Activated T-cell treated with anti-CD3 and anti-CD28 coated beads, Interleukin-2, amount 50 U/mL, for 72 hours (primary cell): ENCODE data around the gene ADGRB3. TPM values are rescaled to one million over a fixed set of nuclear protein-coding genes. Genes with fewer than 3 reads are reported as not detected.

ENCODE experiments used
- ATAC-seq, 2 donors: fragments of 150-1000 bp; cut with Tn5 transposase; replicated peaks in 1 of 2; 2 replicates each; pipeline ENCODE4 v1.10.0; 2021; ENCODE audit warnings: moderate library complexity in 2 of 2, mild to moderate bottlenecking in 1 of 2
- DNase-seq, 2 donors: peaks; one replicate each; pipeline ENCODE4 v3.0.0; 2021 to 2022; ENCODE audit warnings: mixed read lengths in 1 of 2
- H3K27ac Mint-ChIP-seq: one replicate; pipeline ENCODE4 v1.8.0; 2022; ENCODE audit warnings: mild to moderate bottlenecking, moderate library complexity, mixed read lengths
- H3K27me3 Mint-ChIP-seq: one replicate; pipeline ENCODE4 v1.8.0; 2022; ENCODE audit warnings: low read depth, mixed read lengths
- H3K36me3 Mint-ChIP-seq, 2 donors: one replicate each; pipeline ENCODE4 v1.8.0; 2022; ENCODE audit warnings: mixed read lengths in 2 of 2, mild to moderate bottlenecking in 1 of 2; ENCODE audit not compliant: insufficient read depth in 2 of 2
- H3K4me1 Mint-ChIP-seq: one replicate; pipeline ENCODE4 v1.8.0; 2022; ENCODE audit warnings: low read depth, mixed read lengths
- H3K4me3 Mint-ChIP-seq, 2 donors: one replicate each; pipeline ENCODE4 v1.8.0; 2022; ENCODE audit warnings: mild to moderate bottlenecking in 2 of 2, mixed read lengths in 2 of 2, moderate library complexity in 2 of 2
- H3K9me3 Mint-ChIP-seq, 2 donors: one replicate each; pipeline ENCODE4 v1.8.0; 2022; ENCODE audit warnings: mixed read lengths in 2 of 2
- total RNA-seq, 2 donors: library from RNA; stranded (reverse); gene quantifications; one replicate each; pipeline ENCODE4 v1.2.3, GENCODE V29; 2022

The ADGRB3 gene
- total RNA-seq, 2 donors from 2014 or later = not detected

- ATAC-seq = no peak
- no peaks in the 10 kb centered on the region for H3K4me1 Mint-ChIP-seq
- no peak for DNase-seq
- no peaks in the 10 kb centered on the region for H3K36me3 Mint-ChIP-seq
- H3K9me3 Mint-ChIP-seq = peaks cover 6 to 12% of the 10 kb centered on the region in 2 donors
- H3K27ac Mint-ChIP-seq = no peak overlapping the region
- no peak overlapping the region for H3K4me3 Mint-ChIP-seq
- no peaks in the 10 kb centered on the region for H3K27me3 Mint-ChIP-seq
These were observed 500.8 kb downstream of the ADGRB3 start for GRCh38 chr6:69135927-69136326.

- no peak for ATAC-seq
- peaks cover 6 to 10% of the 10 kb centered on the region in 2 donors for H3K9me3 Mint-ChIP-seq
- H3K4me3 Mint-ChIP-seq = no peak overlapping the region
- no peaks in the 10 kb centered on the region for H3K36me3 Mint-ChIP-seq
- no peaks in the 10 kb centered on the region for H3K4me1 Mint-ChIP-seq
- no peaks in the 10 kb centered on the region for H3K27me3 Mint-ChIP-seq
- DNase-seq = no peak
- no peak overlapping the region for H3K27ac Mint-ChIP-seq
These were observed 503.1 kb downstream of the ADGRB3 start for GRCh38 chr6:69138148-69138547.

- DNase-seq (no peak), ATAC-seq (no peak)
- Mint-ChIP-seq H3K4me1 (no peaks in the 10 kb centered on the region), H3K9me3 (peaks cover 6 to 8% of the 10 kb centered on the region in 2 donors), H3K4me3 (no peak overlapping the region), H3K27me3 (no peaks in the 10 kb centered on the region), H3K27ac (no peak overlapping the region), H3K36me3 (no peaks in the 10 kb centered on the region)
These were observed 503.9 kb downstream of the ADGRB3 start for GRCh38 chr6:69138893-69139494.

GRCh38 chr6:69145062-69145461, 510.0 kb downstream of the ADGRB3 start:
- no peak for ATAC-seq
- no peaks in the 10 kb centered on the region for H3K4me1 Mint-ChIP-seq

GRCh38 chr6:69146385-69146784, 511.3 kb downstream of the ADGRB3 start:
- Mint-ChIP-seq H3K27me3 (no peaks in the 10 kb centered on the region), H3K36me3 (no peaks in the 10 kb centered on the region), H3K4me1 (no peaks in the 10 kb centered on the region), H3K27ac (no peak overlapping the region), H3K4me3 (no peak overlapping the region), H3K9me3 (peaks cover 0 to 4% of the 10 kb centered on the region in 2 donors)
- DNase-seq = no peak
- ATAC-seq = no peak

More at GRCh38 chr6:69145062-69145461, 510.0 kb downstream of the ADGRB3 start:
- Mint-ChIP-seq H3K27me3 (no peaks in the 10 kb centered on the region), H3K9me3 (peaks cover 2 to 8% of the 10 kb centered on the region in 2 donors), H3K36me3 (no peaks in the 10 kb centered on the region), H3K4me3 (no peak overlapping the region), H3K27ac (no peak overlapping the region)
- DNase-seq = no peak

- Mint-ChIP-seq H3K27ac (no peak overlapping the region), H3K36me3 (no peaks in the 10 kb centered on the region), H3K27me3 (no peaks in the 10 kb centered on the region), H3K4me3 (no peak overlapping the region), H3K4me1 (no peaks in the 10 kb centered on the region), H3K9me3 (peaks cover 0 to 3% of the 10 kb centered on the region in 2 donors)
- DNase-seq (no peak), ATAC-seq (no peak)
These were observed 520.4 kb downstream of the ADGRB3 start for GRCh38 chr6:69155467-69155866.

GRCh38 chr6:69162811-69163210, 527.7 kb downstream of the ADGRB3 start:
- H3K4me1 Mint-ChIP-seq = no peaks in the 10 kb centered on the region
- H3K27me3 Mint-ChIP-seq = no peaks in the 10 kb centered on the region
- no peaks in the 10 kb centered on the region for H3K36me3 Mint-ChIP-seq
- H3K4me3 Mint-ChIP-seq = no peak overlapping the region
- H3K27ac Mint-ChIP-seq = no peak overlapping the region
- ATAC-seq (no peak), DNase-seq (no peak)
- H3K9me3 Mint-ChIP-seq = peaks cover 3 to 4% of the 10 kb centered on the region in 2 donors

- Mint-ChIP-seq H3K9me3 (peaks cover 3 to 4% of the 10 kb centered on the region in 2 donors), H3K4me3 (no peak overlapping the region), H3K27me3 (no peaks in the 10 kb centered on the region), H3K27ac (no peak overlapping the region), H3K4me1 (no peaks in the 10 kb centered on the region), H3K36me3 (no peaks in the 10 kb centered on the region)
- no peak for DNase-seq
- ATAC-seq = no peak
These were observed 529.6 kb downstream of the ADGRB3 start for GRCh38 chr6:69164564-69165229.

GRCh38 chr6:69179681-69180080, 544.6 kb downstream of the ADGRB3 start:
- H3K36me3 Mint-ChIP-seq = no peaks in the 10 kb centered on the region
- no peak overlapping the region for H3K4me3 Mint-ChIP-seq
- DNase-seq = no peak
- no peaks in the 10 kb centered on the region for H3K27me3 Mint-ChIP-seq
- no peak overlapping the region for H3K27ac Mint-ChIP-seq
- ATAC-seq = no peak
- peaks cover 4 to 7% of the 10 kb centered on the region in 2 donors for H3K9me3 Mint-ChIP-seq
- H3K4me1 Mint-ChIP-seq = no peaks in the 10 kb centered on the region

GRCh38 chr6:69180361-69181067, 545.4 kb downstream of the ADGRB3 start:
- Mint-ChIP-seq H3K36me3 (no peaks in the 10 kb centered on the region), H3K4me3 (no peak overlapping the region), H3K4me1 (no peaks in the 10 kb centered on the region), H3K9me3 (peaks cover 4 to 7% of the 10 kb centered on the region in 2 donors), H3K27ac (no peak overlapping the region), H3K27me3 (no peaks in the 10 kb centered on the region)
- DNase-seq = no peak
- ATAC-seq = no peak

GRCh38 chr6:69181964-69182363, 546.9 kb downstream of the ADGRB3 start:
- H3K27ac Mint-ChIP-seq = no peak overlapping the region

GRCh38 chr6:69185276-69185675, 550.2 kb downstream of the ADGRB3 start:
- H3K4me3 Mint-ChIP-seq = no peak overlapping the region
- H3K9me3 Mint-ChIP-seq = peaks cover under 1 to 1% of the 10 kb centered on the region in 2 donors
- no peak overlapping the region for H3K27ac Mint-ChIP-seq
- no peaks in the 10 kb centered on the region for H3K4me1 Mint-ChIP-seq
- ATAC-seq = no peak
- no peaks in the 10 kb centered on the region for H3K27me3 Mint-ChIP-seq
- H3K36me3 Mint-ChIP-seq = no peaks in the 10 kb centered on the region
- no peak for DNase-seq

More at GRCh38 chr6:69181964-69182363, 546.9 kb downstream of the ADGRB3 start:
- no peak overlapping the region for H3K4me3 Mint-ChIP-seq
- DNase-seq (no peak), ATAC-seq (no peak)
- H3K4me1 Mint-ChIP-seq = no peaks in the 10 kb centered on the region
- no peaks in the 10 kb centered on the region for H3K36me3 Mint-ChIP-seq
- H3K9me3 Mint-ChIP-seq = peaks cover 4 to 5% of the 10 kb centered on the region in 2 donors
- H3K27me3 Mint-ChIP-seq = no peaks in the 10 kb centered on the region

GRCh38 chr6:69202768-69203167, 567.7 kb downstream of the ADGRB3 start:
- Mint-ChIP-seq H3K4me3 (no peak overlapping the region), H3K27ac (no peak overlapping the region), H3K9me3 (peaks cover 0 to 2% of the 10 kb centered on the region in 2 donors), H3K4me1 (no peaks in the 10 kb centered on the region), H3K36me3 (no peaks in the 10 kb centered on the region), H3K27me3 (no peaks in the 10 kb centered on the region)
- ATAC-seq (no peak), DNase-seq (no peak)
